Esophagus muscularis mucosa (tissue), 4 donors: ENCODE data around the gene PIP5K1B.

ENCODE experiments used
- CTCF ChIP-seq, 3 experiments: fragments of 200-600 bp in 2 of 3; fragments of 450-650 bp in 1 of 3; sonication (generic) in 2 of 3; IDR thresholded peaks; one replicate each; pipeline ENCODE4 v1.5.1; 2017 to 2019; ENCODE audit warnings: antibody characterized with exemption in 3 of 3, mild to moderate bottlenecking in 2 of 3, moderate library complexity in 1 of 3
- EP300 ChIP-seq: sonication (generic); formaldehyde crosslinking; IDR thresholded peaks from one replicate; pipeline ENCODE4 v1.6.1; 2017; ENCODE audit warnings: antibody characterized with exemption
- POLR2AphosphoS5 ChIP-seq, 2 donors: sonication (generic); formaldehyde crosslinking; IDR thresholded peaks; one replicate each; pipeline ENCODE4 v1.6.1; 2017; ENCODE audit warnings: antibody characterized with exemption in 2 of 2

DNA sequence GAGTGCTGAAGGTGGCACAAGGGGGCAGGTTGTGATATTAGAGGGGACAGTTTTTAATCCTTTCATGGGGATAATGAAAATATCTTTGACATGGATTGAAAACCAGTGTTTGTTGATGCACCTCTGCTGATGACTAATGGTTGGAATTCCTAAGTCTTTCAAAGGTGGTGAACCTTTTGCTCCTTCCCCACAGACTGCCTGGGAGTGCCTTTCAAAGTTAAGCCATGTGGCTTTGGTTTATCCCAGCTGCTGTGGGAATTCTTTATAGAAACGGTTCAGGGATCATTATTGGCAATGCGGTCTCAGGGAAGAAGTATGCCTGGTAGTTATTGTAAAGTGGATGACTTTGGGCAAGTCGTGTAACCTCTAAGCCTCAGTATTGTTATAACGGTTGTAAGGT lies 45.7 kb downstream of the PIP5K1B start:
- TF ChIP-seq CTCF (IDR thresholded peaks at IDR 0.05) (no peak), EP300 (no peak), POLR2AphosphoS5 (IDR thresholded peaks at IDR 0.05) (no peak)
